ENCODE results near the gene UTS2R.
A peak's percentile ranks its signal among the peaks of the same experiment; 100 is the strongest.
"Not testable (repeated sequence)": the region's sequence is repeated elsewhere in the genome, so short reads cannot be mapped to it uniquely, and the experiment has no call there.

UTS2R gene

DNA sequence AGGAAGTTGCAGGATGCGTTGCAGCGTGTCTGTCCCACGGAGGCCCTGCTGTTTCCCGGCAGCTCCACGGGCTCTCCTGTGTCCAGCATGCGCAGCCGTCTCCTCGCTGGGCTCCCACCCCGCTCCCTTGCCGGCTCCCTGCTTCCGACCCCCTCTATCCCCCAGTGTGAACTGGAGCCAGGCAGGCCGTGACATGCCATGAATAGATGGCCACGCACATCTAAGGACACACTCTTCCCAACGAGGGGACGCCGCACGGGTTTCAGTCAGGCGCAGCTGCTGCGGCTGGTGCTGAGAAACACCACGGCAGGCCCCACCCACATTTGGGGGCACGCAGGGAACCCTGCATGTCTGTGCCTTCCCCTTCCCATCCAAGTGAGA, 37.4 kb downstream of the UTS2R start:
- no peak for DNase-seq (ENCODE audit: low read depth)

DNA sequence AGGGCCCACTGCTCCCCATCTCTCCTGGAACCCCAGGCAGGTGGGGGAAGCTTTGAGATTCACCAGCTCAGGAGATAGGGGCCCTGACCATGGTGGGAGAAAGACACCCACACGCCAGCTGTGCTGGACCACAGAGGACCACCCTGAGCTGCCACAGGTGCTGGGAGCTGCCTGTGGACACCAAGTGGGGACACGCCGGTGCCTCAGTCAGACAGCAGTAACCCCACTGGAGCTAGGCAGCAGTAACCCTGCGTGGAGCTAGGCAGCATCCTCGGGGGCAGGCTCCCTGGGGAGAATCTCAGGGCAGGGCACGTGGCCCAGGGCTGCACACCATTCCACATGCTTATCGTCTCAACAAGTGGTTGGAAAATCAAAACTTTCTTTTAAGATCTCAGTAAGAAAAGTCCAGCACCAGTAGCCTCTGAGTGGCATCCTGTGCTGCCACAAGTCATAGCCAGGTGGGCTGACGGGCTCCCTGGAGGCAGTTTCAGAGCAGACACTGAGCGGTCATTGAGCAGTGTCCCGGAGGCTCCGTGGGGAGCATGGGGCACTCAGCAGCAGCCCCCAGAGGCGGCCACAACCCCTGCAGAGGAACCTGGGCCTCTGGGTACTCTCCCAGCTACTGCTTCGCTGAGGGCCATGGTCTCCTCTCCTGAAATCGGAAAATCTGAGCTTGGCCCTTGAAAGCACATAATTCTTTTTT, 38.6 kb downstream of the UTS2R start:
- DNase-seq (ENCODE audit: low read depth): no peak

DNA sequence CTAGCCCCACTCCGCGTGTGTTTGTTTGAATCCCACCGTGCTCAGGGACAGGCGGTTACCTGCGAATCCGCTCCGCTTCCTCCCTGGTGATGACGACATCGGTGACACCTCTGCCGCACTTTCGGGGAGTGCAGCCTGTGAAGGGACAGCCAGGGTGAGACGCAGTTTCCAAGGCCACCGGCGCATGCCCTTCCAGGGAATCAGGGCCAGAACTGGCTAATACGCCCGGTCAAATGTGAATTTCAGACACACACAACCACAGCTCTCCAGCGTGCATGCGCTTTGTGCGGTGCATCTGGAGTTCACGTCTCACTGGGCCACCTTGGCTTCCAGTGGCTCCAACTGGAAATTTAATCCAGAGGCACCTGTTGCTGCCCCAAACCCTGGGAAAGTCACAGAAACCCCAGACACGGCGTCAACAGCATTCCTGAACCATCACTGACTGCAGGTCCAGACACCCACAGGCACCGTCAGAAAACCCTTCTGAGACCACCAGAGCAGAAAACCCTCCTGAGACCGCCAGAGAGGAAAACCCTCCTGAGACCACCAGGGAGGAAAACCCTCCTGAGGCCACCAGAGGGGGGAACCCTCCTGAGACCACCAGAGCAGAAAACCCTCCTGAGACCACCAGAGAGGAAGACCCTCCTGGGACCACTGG, 40.0 kb downstream of the UTS2R start:
- DNase-seq (ENCODE audit: low read depth): no peak

DNA sequence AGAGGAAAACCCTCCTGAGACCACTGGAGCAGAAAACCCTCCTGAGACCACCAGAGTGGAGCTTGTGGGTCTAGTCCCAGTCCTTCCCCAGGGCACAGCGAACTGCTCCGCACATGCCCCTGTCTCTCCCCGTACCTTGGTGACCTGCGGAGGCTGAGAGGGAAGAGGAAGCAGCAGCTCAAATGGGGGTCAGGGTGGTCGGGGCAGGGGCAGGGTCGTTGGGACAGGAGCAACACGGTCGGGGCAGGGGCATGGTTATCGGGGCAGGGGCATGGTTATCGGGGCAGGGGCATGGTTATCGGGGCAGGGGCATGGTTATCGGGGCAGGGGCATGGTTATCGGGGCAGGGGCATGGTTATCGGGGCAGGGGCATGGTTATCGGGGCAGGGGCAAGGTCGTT, 40.5 kb downstream of the UTS2R start:
- not testable (repeated sequence) for DNase-seq (ENCODE audit: low read depth)

DNA sequence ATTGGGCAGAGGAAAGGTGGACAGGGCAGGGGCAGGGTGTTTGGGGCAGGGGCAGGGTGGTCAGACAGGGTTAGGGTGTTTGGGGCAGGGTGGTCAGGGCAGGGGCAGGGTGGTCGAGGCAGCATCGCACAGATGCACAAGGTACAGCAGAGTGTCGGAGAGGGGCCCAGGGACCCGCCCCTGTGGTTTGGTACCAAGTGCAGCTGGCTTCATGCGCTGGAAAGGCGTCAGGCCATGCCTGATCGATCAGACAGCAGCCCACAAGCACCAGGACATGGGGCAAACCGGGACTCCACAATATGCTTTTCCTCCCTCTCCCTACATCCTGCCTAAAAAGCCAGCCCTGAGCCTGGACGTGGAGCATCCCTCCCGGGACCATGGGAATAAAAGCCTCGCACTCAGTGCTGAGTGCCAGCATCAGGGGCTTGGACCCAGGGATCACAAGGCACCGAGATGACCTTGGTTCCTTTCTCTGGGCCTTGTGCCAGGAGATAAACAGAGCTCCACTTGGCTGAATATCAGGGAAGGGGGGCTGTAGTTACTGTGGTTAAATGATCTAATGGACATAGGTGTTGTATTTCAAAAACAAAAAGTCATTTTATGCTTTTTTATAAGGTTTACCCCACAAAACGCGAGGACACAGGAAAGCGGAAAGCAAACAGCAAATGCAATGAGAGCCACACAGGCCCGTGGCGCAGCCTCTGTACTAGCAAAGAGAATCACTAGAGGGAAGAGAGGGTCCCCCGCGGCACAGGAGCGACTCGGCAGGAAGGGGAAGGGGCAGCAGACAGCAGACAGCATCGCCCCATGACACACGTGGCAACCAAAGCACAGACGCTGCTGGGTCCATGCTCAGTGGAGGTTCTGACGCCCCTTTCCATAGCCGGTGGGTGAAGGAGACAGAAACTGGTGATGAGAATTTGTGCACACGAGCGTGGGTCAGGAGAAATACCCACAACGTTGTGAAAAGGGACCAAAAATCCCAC, 41.3 kb downstream of the UTS2R start:
- no peak for DNase-seq (ENCODE audit: low read depth)

DNA sequence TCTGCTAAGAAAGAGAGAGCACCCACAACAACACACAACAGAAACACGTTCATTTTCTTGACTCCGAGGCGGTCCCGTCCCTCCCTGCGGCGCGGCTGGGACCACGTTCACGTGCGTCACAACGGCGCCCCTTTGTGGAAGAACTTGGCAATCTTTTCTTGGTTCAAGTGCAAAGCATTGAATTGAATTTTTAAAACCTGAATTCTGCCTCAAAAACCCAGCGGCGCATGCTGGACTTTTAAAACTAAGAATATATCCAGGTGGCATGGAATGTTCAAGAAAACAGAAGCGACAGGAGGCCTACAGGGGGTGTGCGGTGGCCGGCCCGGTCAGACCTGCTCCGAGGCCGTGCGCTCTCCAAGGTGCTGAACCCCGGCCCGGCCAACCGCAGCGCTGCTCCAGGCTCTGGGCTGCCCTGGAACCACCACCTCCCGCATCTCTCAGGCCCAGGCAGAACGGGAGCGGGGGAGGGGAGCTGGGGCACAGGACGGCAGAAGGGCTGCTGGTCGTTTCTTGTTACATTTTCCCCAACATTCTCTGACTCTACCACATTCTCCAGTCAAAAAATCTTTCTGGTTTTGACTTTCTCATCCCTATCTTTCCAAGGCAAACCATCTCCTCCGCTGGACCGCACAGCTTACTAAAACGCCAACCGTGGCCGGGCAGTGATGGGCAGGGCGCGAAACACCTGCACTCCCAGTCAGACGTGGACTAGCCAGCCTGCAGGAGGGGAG, 43.1 kb downstream of the UTS2R start:
- DNase-seq (ENCODE audit: low read depth): no peak

DNA sequence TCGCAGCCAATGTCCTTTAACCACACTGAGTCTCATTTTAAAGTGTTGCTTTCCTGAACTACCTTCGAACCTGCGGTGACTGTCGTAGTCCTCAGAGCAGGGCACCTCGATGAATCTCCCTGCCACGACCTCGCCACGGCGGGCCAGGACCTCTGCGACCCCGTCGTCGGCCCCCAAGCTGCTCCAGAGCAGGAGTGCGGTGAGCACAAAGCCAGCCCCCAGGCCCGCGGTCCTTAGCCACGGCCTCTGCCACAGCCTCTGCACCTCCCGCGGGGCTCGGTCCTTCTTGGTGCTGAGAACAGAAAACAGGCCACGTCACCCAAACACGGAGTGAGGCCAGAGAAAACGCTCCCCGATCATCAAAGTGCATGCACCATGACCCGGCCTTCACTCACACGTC, 43.8 kb downstream of the UTS2R start:
- no peak for DNase-seq (ENCODE audit: low read depth)

DNA sequence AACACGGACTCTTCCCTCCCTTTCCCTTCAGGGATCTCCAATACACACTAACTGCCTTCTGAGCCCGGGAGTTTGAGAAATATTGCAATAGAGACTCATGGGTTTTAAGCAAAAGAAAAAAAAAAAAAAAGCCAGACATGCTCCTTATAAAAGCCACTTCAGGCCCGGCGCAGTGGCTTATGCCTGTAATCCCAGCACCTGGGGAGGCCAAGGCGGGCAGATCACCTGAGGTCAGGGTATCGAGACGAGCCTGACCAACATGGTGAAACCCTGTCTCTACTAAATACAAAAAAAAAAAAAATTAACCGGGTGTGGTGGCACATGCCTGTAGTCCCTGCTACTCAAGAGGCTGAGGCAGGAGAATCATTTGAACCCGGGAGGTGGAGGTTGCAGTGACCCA, 44.2 kb downstream of the UTS2R start:
- no peak for DNase-seq (ENCODE audit: low read depth)

DNA sequence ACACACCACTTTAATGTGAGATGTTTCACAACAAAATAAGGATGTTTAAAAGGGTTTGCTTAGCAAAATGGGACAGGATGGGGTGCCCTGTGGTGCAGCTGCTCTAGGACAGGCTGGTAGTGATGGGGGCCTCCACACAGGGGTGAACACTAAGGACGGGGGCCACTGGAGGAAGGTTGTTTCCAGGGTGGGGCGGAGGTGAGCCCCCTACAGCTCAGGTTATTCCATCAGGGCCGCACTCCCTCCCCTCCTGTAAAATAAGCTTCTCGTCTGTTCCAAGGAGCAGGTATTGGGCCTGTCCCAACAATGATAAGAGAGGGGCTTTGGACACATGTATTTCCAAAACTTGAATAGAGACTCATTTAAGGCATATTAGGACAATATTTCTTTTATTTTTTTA, 44.7 kb downstream of the UTS2R start:
- no peak for DNase-seq (ENCODE audit: low read depth)

DNA sequence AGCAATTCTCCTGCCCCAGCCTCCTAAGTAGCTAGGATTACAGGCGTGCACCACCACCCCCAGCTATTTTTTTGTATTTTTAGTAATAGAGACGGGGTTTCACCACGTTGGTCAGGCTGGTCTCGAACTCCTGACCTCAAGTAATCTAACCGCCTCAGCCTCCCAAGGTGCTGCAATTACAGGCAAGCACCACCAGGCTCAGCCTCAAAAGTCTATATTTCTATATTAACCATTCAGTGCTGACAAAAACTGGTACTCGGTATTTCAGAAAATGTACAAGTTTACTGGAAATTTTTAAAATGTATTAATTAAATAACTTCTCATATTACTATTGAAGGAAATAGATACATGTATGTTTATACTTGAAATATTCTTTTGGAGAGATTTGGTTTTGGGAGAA, 45.2 kb downstream of the UTS2R start:
- no peak for DNase-seq (ENCODE audit: low read depth)

DNA sequence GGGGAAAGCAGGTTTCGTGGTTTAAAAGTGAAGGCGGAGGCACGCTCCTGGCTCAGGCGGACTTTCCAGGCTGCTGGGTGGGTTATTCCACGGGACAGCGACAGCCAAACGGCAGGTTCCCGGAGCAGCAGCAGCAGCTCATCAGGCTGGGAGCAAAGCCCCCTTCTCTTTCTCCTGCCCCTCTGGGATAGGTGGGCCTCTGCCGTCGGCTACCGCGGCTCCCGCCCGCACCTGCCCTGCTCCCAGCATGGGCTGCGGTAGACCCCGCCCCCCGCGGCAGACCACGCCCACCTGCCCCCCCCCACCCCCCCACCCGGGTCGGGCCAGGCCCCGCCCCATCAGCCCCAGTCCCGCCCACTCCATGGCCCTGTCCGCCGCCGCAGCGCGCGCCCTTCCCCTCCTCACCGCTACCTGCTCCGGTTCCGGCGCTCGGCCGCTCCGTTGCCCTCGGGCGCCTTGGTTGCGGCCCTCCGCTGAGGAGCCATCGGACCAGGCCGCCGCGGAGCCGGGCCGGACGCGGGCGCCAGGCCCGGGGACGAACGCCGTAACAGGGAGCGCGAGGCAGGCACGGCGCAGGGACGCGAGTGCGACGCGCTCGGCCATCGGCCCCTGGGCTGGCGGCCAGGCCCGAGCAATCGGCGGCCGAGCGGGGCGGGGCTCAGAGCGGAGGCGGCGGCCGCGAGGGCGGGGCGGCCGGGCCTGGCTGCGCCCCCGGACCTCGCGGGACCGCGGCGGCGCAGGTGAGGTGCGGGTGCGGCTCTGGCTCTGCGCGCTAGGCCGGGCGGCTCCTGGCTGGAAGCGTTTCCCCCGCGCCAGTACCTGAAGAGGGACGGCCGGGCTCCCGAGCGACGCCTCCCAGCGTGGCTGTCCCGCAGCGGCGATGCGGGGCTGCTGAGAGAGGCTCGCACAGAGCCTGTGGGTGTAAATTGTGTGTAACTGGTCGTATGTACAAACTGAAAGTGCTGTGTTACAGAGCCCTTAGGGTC, 46.7 kb downstream of the UTS2R start, which contains the start of the genes HEXD and OGFOD3:
Gene HEXD, plus strand, starts transcription at position 347 of the 986 bp plus-strand sequence. CDS start 1,453 bp downstream, outside the sequence.
Gene OGFOD3, minus strand, starts transcription at position 586 of the 986 bp plus-strand sequence. Its CDS starts 101 bp downstream, at position 485.
- DNase-seq (ENCODE audit: low read depth): peak; percentile 67

DNA sequence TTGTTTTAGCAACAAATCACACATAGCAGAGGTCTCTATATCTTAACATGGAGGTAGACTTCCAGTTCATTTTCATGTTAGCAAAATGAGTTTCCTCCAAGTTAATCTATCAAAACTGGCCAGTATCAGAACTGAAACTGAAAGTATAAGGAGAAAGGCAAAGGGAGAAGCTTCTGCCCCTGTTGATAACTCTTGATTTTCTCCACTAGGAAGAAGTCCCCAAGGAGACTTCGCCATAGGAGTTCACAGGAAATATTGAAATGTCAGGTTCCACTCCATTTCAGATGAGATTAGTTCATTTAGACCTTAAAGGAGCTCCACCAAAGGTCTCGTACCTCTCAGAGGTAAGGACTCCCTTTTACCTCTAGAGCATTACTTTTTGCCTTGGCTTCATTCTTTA, 48.0 kb downstream of the UTS2R start:
- no peak for DNase-seq (ENCODE audit: low read depth)

DNA sequence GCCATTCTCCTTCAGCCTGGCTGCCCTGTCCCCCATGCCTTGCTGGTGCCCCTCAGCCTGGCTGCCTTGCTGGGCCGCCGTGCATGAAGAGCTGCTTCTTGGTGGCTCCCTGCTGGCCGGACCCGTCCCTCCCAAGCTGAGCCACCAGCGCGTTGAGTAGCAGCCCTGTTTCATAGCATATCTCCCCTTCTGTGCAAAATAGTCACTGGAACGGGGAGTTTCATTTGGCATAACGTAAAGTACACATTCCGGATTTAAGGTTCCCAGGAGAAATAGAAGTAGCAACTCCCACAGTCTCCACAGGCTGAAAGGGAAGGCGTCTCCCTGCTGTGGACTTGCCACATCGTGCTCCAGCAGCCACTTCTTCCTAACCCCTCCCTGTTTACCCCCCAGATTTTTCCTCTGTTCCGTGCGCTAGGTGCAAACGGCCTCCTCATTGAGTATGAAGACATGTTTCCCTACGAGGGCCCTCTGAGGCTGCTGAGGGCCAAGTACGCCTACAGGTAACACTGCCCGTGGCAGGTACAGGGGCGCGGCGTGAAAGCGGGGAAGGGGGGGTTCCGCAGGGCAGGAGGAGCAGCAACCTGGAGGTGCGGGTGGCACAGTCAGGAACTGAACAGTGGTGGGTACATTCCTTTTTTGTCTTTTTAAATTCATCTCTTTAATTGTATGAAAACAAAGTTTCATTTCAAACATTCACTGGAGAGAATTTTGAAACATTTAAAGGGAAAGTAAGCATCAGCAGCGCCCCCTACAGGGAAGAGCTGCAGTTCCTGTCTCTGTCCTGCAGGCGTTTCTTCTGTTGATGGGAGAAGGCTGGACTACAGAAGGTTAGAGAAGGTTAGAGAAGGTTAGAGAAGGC, 52.7 kb downstream of the UTS2R start:
- no peak for DNase-seq (ENCODE audit: low read depth)

DNA sequence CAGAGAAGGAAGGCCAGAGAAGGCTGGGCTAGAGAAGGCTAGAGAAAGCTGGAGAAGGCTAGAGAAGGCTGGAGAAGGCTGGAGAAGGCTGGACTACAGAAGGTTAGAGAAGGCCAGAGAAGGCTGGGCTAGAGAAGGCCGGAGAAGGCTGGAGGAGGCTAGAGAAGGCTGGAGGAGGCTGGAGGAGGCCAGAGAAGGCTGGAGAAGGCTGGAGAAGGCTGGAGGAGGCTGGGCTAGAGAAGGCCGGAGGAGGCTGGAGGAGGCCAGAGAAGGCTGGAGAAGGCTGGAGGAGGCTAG, 53.2 kb downstream of the UTS2R start:
- DNase-seq (ENCODE audit: low read depth): no peak

Data from GM04504 (cell line).